Endothelial cell of umbilical vein (primary cell): Measurements from ENCODE around the gene ZSCAN20. TPM values are rescaled to one million over a fixed set of nuclear protein-coding genes. Genes with fewer than 3 reads are reported as not detected.

Experiments used
- BruUV-seq: library from RNA; stranded (reverse); fragments of 400-500 nt; replicated peaks from 2 replicates; lab custom pipeline; 2021; lab: Mats Ljungman, UMichigan
- CTCF ChIA-PET: fragments of 300-600, 350-600 bp; sonication (Branson Sonifier 250); formaldehyde crosslinking; loops from one replicate; lab custom pipeline; 2021; ENCODE audit warnings: antibody characterized with exemption, inconsistent platforms; lab: Charles Lee
- POLR2A ChIA-PET: fragments of 300-600, 350-600 bp; sonication (Branson Sonifier 250); formaldehyde crosslinking; loops from one replicate; lab custom pipeline; 2021; ENCODE audit warnings: antibody characterized with exemption, inconsistent platforms; lab: Charles Lee
- DNase-seq: peaks from one replicate; pipeline ENCODE4 v3.0.0-alpha.2; 2011; ENCODE audit warnings: low read depth, low spot score
- FAIRE-seq: peaks from 2 replicates; lab custom pipeline; 2011; peaks lifted over from hg19 to GRCh38; lab: Jason Lieb, UNC
- H2AFZ ChIP-seq: 2 replicates; pipeline ENCODE4 v1.6.0; 2012; ENCODE audit warnings: low read depth, low read length, control low read depth, inconsistent platforms
- H3K27ac ChIP-seq: 2 replicates; pipeline ENCODE4 v1.5.1; 2011; ENCODE audit warnings: low read depth, mild to moderate bottlenecking, control low read depth, low read length, moderate library complexity; ENCODE audit not compliant: insufficient read depth
- H3K27me3 ChIP-seq, 2 experiments: 2 replicates each; pipeline versions ENCODE4 v1.6.0 to v1.6.1; 2011; ENCODE audit warnings: low read length in 2 of 2, mixed read lengths in 1 of 2; ENCODE audit not compliant: control insufficient read depth in 2 of 2, insufficient read depth in 2 of 2
- H3K36me3 ChIP-seq, 2 experiments: 2 replicates in 1 of 2; 3 replicates in 1 of 2; pipeline ENCODE4 v1.5.1; 2011; ENCODE audit warnings: low read length in 2 of 2, mild to moderate bottlenecking in 1 of 2, moderate library complexity in 1 of 2; ENCODE audit not compliant: control insufficient read depth in 2 of 2, insufficient read depth in 2 of 2; ENCODE audit errors: extremely low read depth in 1 of 2
- H3K4me1 ChIP-seq: 3 replicates; pipeline ENCODE4 v1.5.1; 2011; ENCODE audit warnings: mild to moderate bottlenecking, low read length; ENCODE audit not compliant: control insufficient read depth, insufficient read depth; ENCODE audit errors: extremely low read depth
- H3K4me2 ChIP-seq: 2 replicates; pipeline ENCODE4 v1.6.1; 2011; ENCODE audit warnings: low read length, control low read depth, mixed read lengths; ENCODE audit not compliant: insufficient read depth
- H3K4me3 ChIP-seq, 3 experiments: fragments of 200-600 bp in 1 of 3; sonication (generic), shearing (Covaris generic) in 1 of 3; replicated peaks in 1 of 3; 2 replicates each; pipeline ENCODE4 v1.5.1; 2011 to 2016; ENCODE audit warnings: control low read depth in 3 of 3, low read length in 3 of 3, mild to moderate bottlenecking in 2 of 3, inconsistent platforms in 1 of 3, low read depth in 1 of 3, moderate library complexity in 1 of 3; ENCODE audit not compliant: insufficient read depth in 1 of 3
- H3K79me2 ChIP-seq: 2 replicates; pipeline ENCODE4 v1.6.0; 2012; ENCODE audit warnings: low read length, inconsistent platforms; ENCODE audit not compliant: control insufficient read depth, insufficient read depth
- H3K9ac ChIP-seq: replicated peaks from 2 replicates; pipeline ENCODE3; 2011; ENCODE audit warnings: low read length, control low read depth; ENCODE audit not compliant: insufficient read depth; ENCODE audit errors: extremely low read depth
- H3K9me1 ChIP-seq: replicated peaks from 3 replicates; pipeline ENCODE4 v1.6.0; 2011; ENCODE audit warnings: mild to moderate bottlenecking, low read length; ENCODE audit not compliant: control insufficient read depth, insufficient read depth; ENCODE audit errors: extremely low read depth
- H3K9me3 ChIP-seq: replicated peaks from 2 replicates; pipeline ENCODE4 v1.5.1; 2012; ENCODE audit warnings: low read length, inconsistent platforms; ENCODE audit not compliant: control insufficient read depth, insufficient read depth
- H4K20me1 ChIP-seq: replicated peaks from 2 replicates; pipeline ENCODE3; 2011; ENCODE audit warnings: mild to moderate bottlenecking, low read length; ENCODE audit not compliant: control insufficient read depth, insufficient read depth; ENCODE audit errors: extremely low read depth
- CTCF ChIP-seq, 2 donors: IDR thresholded peaks; 1 replicate in 1 of 2; 2 replicates in 1 of 2; pipeline ENCODE4 v1.5.1; 2011; ENCODE audit warnings: low read length in 2 of 2, mild to moderate bottlenecking in 2 of 2, moderate library complexity in 2 of 2, control low read depth in 1 of 2, inconsistent platforms in 1 of 2, low read depth in 1 of 2; ENCODE audit not compliant: insufficient read depth in 1 of 2; ENCODE audit errors: extremely low read depth in 1 of 2
- EZH2 ChIP-seq: IDR thresholded peaks from 2 replicates; pipeline ENCODE4 v1.6.1; 2012; ENCODE audit warnings: borderline replicate concordance, low read depth, mild to moderate bottlenecking, moderate library complexity, low read length, inconsistent platforms; ENCODE audit not compliant: severe bottlenecking
- GATA2 ChIP-seq: IDR thresholded peaks from 2 replicates; pipeline ENCODE4 v1.7.0; 2011; ENCODE audit warnings: low read depth, mild to moderate bottlenecking, moderate library complexity, mixed read lengths, low read length; ENCODE audit not compliant: insufficient read length, insufficient read depth
- JUN ChIP-seq: IDR thresholded peaks from 2 replicates; pipeline ENCODE4 v1.6.1; 2011; ENCODE audit warnings: borderline replicate concordance, low read depth; ENCODE audit not compliant: insufficient read length, insufficient read depth
- MAX ChIP-seq: IDR thresholded peaks from 2 replicates; pipeline ENCODE4 v1.6.1; 2011; ENCODE audit not compliant: insufficient read depth, insufficient read length
- POLR2A ChIP-seq: IDR thresholded peaks from 2 replicates; pipeline ENCODE4 v1.6.1; 2012; ENCODE audit warnings: low read depth, mild to moderate bottlenecking, control low read depth, low read length
- dilution Hi-C: fragments of 300-500 bp; cut with MboI; formaldehyde crosslinking; loops from one replicate; pipeline ENCODE4 v1.15.0; 2019; ENCODE audit warnings: low sequenced_read_pairs; ENCODE audit not compliant: extremely low pct_ligation_motif_present
- intact Hi-C: fragments of 100-400 bp; cut with micrococcal nuclease; formaldehyde crosslinking; loops from one replicate; pipeline ENCODE4 v1.10.0; 2022
- polyA plus RNA-seq, 4 experiments: library from polyadenylated mRNA; depleted of rRNA in 3 of 4; stranded (reverse) in 3 of 4; unstranded in 1 of 4; fragments of >200 nt; gene quantifications; 2 replicates each; pipeline versions ENCODE4 v1.2.1 to v1.2.3, GENCODE V29; 2011 to 2012; ENCODE audit warnings: missing spikeins in 1 of 4
- total RNA-seq: library from RNA; stranded (reverse); gene quantifications from 2 replicates; pipeline ENCODE4 v1.2.3, GENCODE V29; 2021

The ZSCAN20 gene
- total and polyA plus RNA-seq, 2 donors (not counting 3 experiments of a cell fraction or from before 2014, with no cell fraction given), result 1.2 to 5.8 TPM

- ChIA-PET POLR2A (no interaction called here), CTCF (interaction anchor here (1.0 to 4.8 kb wide), 2 partner anchors 10 to 87 kb away, joined by 3 to 37 read pairs; partner anchors contain the start of gene ZSCAN20)
- DNase-seq, result no peak
- intact Hi-C loops (loop anchor here (5.0 kb wide), 3 partner anchors 67 to 347 kb away; no protein-coding TSS in a partner anchor), dilution Hi-C loops (no loop called here)
- H2AFZ ChIP-seq, result no peak overlapping the region
- H3K4me3 ChIP-seq, result no peak overlapping the region
- no peaks in the 10 kb centered on the region for H3K9me1 ChIP-seq
- peak; percentile 21 for FAIRE-seq
- H3K9ac ChIP-seq, result no peak overlapping the region
- H3K9me3 ChIP-seq, result no peaks in the 10 kb centered on the region
- peaks cover 16% of the 10 kb centered on the region for H3K4me1 ChIP-seq
- no peaks in the 10 kb centered on the region for H3K27me3 ChIP-seq
- no peak overlapping the region for H3K4me2 ChIP-seq
- no TSS peak for BruUV-seq
- no peaks in the 10 kb centered on the region for H3K79me2 ChIP-seq
- no peak overlapping the region for H3K27ac ChIP-seq
- no peaks in the 10 kb centered on the region for H3K36me3 ChIP-seq
- no peak for TF ChIP-seq EZH2
- no peak for TF ChIP-seq MAX
- TF ChIP-seq CTCF (IDR thresholded peaks at IDR 0.05; ENCODE audit: extremely low read depth in 1 of 2, insufficient read depth in 1 of 2, low read depth in 1 of 2, low read length in 2 of 2), result no peak
- no peak for TF ChIP-seq GATA2
- no peak for TF ChIP-seq POLR2A
- TF ChIP-seq JUN, result no peak
- no peaks in the 10 kb centered on the region for H4K20me1 ChIP-seq
These were observed 12.8 kb upstream of the ZSCAN20 start for GRCh38 chr1:33459691-33460090.
